HFF-Myc (cell line): ENCODE data around the gene KYAT1.
"Not testable (repeated sequence)": the region's sequence is repeated elsewhere in the genome, so short reads cannot be mapped to it uniquely, and the experiment has no call there.

ENCODE experiments used
- DNase-seq: peaks from one replicate; pipeline ENCODE4 v3.0.0-alpha.2; 2011; ENCODE audit warnings: low read depth; ENCODE audit errors: extremely low read depth
- H3K4me3 ChIP-seq: replicated peaks from 2 replicates; pipeline ENCODE4 v1.5.1; 2011; ENCODE audit warnings: low read depth, mild to moderate bottlenecking, control low read depth, low read length
- CTCF ChIP-seq: IDR thresholded peaks from 2 replicates; pipeline ENCODE4 v1.5.1; 2012; ENCODE audit warnings: mild to moderate bottlenecking, low read depth, low read length, control low read depth; ENCODE audit errors: missing control alignments

KYAT1 gene

DNA sequence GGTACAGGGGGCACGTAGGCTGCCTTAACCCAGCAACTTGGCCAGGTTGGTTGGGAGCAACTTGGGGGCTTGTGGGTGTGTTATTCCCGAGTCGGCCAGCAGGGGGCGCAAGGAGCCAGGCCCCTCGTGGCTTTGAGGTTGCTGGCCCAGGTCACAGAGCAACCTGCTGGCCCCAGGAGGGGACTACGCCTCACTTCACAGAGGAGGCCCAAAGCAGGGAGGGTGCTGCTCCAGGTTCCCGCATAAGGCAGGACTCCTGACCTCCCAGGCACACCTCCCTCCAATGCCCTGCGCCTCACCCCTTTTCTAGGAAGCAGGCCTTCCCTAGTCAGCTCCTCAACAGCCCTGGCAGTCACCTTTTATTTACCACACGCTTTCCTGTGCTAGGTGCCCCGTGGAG is 18.1 kb downstream of the KYAT1 start:
- no peak overlapping the region for H3K4me3 ChIP-seq
- no peak for DNase-seq
- peak; percentile 90 for TF ChIP-seq CTCF

GRCh38 chr9:128862401-128862851 is 19.3 kb downstream of the KYAT1 start:
- no peak for TF ChIP-seq CTCF
- no peak overlapping the region for H3K4me3 ChIP-seq
- no peak for DNase-seq

DNA sequence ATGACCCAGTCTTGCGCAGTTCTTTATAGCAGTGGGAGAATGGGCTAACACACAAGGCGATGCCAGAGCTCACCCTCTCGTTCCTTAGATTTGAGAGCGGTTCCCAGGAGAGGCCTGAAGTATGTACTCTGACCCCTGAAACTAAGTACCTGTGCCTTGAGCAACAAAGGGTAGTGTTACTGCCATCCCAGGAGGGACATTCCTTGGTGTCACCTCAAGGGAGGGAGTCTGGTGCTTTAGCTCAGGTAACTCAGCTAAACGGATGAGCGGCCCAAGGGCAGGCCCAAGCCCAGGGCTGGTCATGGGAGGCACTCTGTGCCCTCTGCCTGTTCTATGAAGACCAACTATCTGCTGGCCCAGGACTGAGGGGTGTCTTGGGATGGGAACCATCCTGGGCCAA is 20.2 kb downstream of the KYAT1 start:
- H3K4me3 ChIP-seq, result no peak overlapping the region
- no peak for TF ChIP-seq CTCF
- no peak for DNase-seq

- TF ChIP-seq CTCF, result no peak
- H3K4me3 ChIP-seq, result no peak overlapping the region
- DNase-seq, result no peak
These were observed 20.8 kb downstream of the KYAT1 start for GRCh38 chr9:128860937-128861336.

GRCh38 chr9:128858476-128858875 is 23.3 kb downstream of the KYAT1 start:
- H3K4me3 ChIP-seq, result not testable (repeated sequence)

DNA sequence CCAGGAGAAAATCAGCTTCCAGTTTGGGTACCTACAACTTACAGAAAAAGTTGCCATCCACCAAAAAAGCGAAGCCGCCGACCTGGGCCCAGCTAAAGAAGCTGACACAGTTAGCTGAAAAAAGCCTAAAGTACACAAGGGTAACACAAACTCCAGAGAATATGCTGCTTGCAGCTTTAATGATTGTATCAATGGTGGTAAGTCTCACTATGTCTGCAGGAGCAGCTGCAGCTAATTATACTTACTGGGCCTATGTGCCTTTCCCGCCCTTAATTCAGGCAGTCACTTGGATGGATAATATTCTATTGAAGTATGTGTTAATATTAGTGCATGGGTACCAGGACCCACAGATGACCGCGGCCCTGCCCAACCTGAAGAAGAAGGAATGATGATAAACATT is 27.3 kb downstream of the KYAT1 start:
- H3K4me3 ChIP-seq, DNase-seq: not testable (repeated sequence)

More at GRCh38 chr9:128858476-128858875, 23.3 kb downstream of the KYAT1 start:
- DNase-seq, result not testable (repeated sequence)

GRCh38 chr9:128852646-128853045 is 29.1 kb downstream of the KYAT1 start:
- not testable (repeated sequence) for DNase-seq, H3K4me3 ChIP-seq

GRCh38 chr9:128851779-128852600 is 29.8 kb downstream of the KYAT1 start:
- not testable (repeated sequence) for H3K4me3 ChIP-seq, DNase-seq

- H3K4me3 ChIP-seq, DNase-seq: not testable (repeated sequence)
These were observed 30.7 kb downstream of the KYAT1 start for GRCh38 chr9:128851024-128851423.
